ENCODE measurements around the gene FLOT1. TPM values are rescaled to one million over a fixed set of nuclear protein-coding genes. Genes with fewer than 3 reads are reported as not detected.

Gene FLOT1
- total and polyA plus RNA-seq, 2 of the 13 experiments (the other 11 are each of a cell fraction or from before 2014, with no cell fraction given), result 82.3 to 130 TPM

GRCh38 chr6:30781743-30782424 lies 39.4 kb upstream of the FLOT1 start (continued):
- TF ChIP-seq PRDM15 (CRISPR knock-in tag; IDR thresholded peaks at IDR 0.05) (peak; percentile 40; the same call in 1 of the 2 replicates), PITX1 (CRISPR knock-in tag; IDR thresholded peaks at IDR 0.05) (0 out of 2 replicates have a peak, but pooled peaks have one; percentile 12), ZNF138 (CRISPR knock-in tag; IDR thresholded peaks at IDR 0.05; ENCODE audit: low read depth) (peak; percentile 72; the same call in 1 of the 2 replicates), ZGPAT (CRISPR knock-in tag; IDR thresholded peaks at IDR 0.05) (peak; percentile 97), ZSCAN30 (CRISPR knock-in tag; IDR thresholded peaks at IDR 0.05) (no peak; the same call in 1 of the 2 replicates), KMT2B (CRISPR knock-in tag; IDR thresholded peaks at IDR 0.05) (0 out of 2 replicates have a peak, but pooled peaks have one; percentile 69), FOXM1 (CRISPR knock-in tag; IDR thresholded peaks at IDR 0.05) (no peak), IKZF1 (IDR thresholded peaks at IDR 0.05) (no peak), ZFP36 (IDR thresholded peaks at IDR 0.05; ENCODE audit: borderline replicate concordance, low read depth, low read length, partially characterized antibody) (no peak), ZNF142 (CRISPR knock-in tag; IDR thresholded peaks at IDR 0.05) (no peak), ZNF276 (CRISPR knock-in tag; IDR thresholded peaks at IDR 0.05; ENCODE audit: low read depth) (no peak), SIN3A (IDR thresholded peaks at IDR 0.05; ENCODE audit: borderline replicate concordance, low read depth, low read length) (peak; percentile 47; the same call in 1 of the 2 replicates), ZNF772 (CRISPR knock-in tag; IDR thresholded peaks at IDR 0.05) (peak; percentile 93)
- TF ChIP-seq, protein P1, sequence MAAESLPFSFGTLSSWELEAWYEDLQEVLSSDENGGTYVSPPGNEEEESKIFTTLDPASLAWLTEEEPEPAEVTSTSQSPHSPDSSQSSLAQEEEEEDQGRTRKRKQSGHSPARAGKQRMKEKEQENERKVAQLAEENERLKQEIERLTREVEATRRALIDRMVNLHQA (CRISPR knock-in tag; IDR thresholded peaks at IDR 0.05), result peak; percentile 93
